ENCODE results near the gene PMPCB. TPM values are rescaled to one million over a fixed set of nuclear protein-coding genes. Genes with fewer than 3 reads are reported as not detected.

Gene PMPCB
- 34.9 TPM for polyA plus RNA-seq (2012; ENCODE audit: insufficient read length, low read depth)

- peak; percentile 81 for TF ChIP-seq TAF1 (IDR thresholded peaks at IDR 0.05; ENCODE audit: borderline replicate concordance, insufficient read depth, low read length)
- TF ChIP-seq POLR2AphosphoS5 (IDR thresholded peaks at IDR 0.05; ENCODE audit: low read depth, low read length): peak; percentile 83
- TF ChIP-seq SIN3A (IDR thresholded peaks at IDR 0.05; ENCODE audit: borderline replicate concordance, insufficient read depth, low read length): no peak
- TF ChIP-seq, protein P1, sequence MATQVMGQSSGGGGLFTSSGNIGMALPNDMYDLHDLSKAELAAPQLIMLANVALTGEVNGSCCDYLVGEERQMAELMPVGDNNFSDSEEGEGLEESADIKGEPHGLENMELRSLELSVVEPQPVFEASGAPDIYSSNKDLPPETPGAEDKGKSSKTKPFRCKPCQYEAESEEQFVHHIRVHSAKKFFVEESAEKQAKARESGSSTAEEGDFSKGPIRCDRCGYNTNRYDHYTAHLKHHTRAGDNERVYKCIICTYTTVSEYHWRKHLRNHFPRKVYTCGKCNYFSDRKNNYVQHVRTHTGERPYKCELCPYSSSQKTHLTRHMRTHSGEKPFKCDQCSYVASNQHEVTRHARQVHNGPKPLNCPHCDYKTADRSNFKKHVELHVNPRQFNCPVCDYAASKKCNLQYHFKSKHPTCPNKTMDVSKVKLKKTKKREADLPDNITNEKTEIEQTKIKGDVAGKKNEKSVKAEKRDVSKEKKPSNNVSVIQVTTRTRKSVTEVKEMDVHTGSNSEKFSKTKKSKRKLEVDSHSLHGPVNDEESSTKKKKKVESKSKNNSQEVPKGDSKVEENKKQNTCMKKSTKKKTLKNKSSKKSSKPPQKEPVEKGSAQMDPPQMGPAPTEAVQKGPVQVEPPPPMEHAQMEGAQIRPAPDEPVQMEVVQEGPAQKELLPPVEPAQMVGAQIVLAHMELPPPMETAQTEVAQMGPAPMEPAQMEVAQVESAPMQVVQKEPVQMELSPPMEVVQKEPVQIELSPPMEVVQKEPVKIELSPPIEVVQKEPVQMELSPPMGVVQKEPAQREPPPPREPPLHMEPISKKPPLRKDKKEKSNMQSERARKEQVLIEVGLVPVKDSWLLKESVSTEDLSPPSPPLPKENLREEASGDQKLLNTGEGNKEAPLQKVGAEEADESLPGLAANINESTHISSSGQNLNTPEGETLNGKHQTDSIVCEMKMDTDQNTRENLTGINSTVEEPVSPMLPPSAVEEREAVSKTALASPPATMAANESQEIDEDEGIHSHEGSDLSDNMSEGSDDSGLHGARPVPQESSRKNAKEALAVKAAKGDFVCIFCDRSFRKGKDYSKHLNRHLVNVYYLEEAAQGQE (IDR thresholded peaks at IDR 0.05; ENCODE audit: insufficient read depth in 1 of 2, low read depth in 2 of 2, low read length in 2 of 2): no peak
- TF ChIP-seq FOXP2 (optimal IDR thresholded peaks at IDR 0.05; ENCODE audit: borderline replicate concordance, extremely low read depth, extremely low read length, insufficient read depth): peak; percentile 57
Measured at GRCh38 chr7:103296901-103297836, at the start of gene PMPCB. Gene PMPCB, plus strand, starts transcription at chr7:103297435. Its CDS starts 25 bp downstream, at chr7:103297460.

DNA sequence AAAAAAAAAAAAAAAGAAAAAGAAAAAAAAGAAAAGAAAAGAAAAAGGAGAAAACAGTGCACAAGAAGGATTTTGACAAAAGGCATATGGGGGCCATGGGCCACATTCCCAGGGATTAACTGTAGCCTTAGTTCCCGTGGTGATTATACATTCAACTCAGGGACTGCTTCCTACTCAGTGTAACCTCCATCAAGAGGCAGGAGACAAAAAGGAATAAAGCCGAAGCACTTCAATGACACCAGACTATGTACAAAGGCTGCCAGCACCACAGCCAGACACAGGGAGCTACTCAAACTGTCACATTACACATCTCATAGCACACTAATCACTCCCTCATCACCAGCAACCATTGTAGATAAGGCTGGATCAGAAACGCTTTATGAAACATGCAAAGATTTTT, 5.1 kb upstream of the PMPCB start:
- TF ChIP-seq POLR2AphosphoS5 (IDR thresholded peaks at IDR 0.05; ENCODE audit: low read depth, low read length): no peak
- TF ChIP-seq SIN3A (IDR thresholded peaks at IDR 0.05; ENCODE audit: borderline replicate concordance, insufficient read depth, low read length): no peak
- TF ChIP-seq, protein P1 (IDR thresholded peaks at IDR 0.05; ENCODE audit: insufficient read depth in 1 of 2, low read depth in 2 of 2, low read length in 2 of 2): no peak
- TF ChIP-seq FOXP2 (optimal IDR thresholded peaks at IDR 0.05; ENCODE audit: borderline replicate concordance, extremely low read depth, extremely low read length, insufficient read depth): no peak
- no peak for TF ChIP-seq TAF1 (IDR thresholded peaks at IDR 0.05; ENCODE audit: borderline replicate concordance, insufficient read depth, low read length)

GRCh38 chr7:103293526-103293925, 3.7 kb upstream of the PMPCB start:
- TF ChIP-seq, protein P1 (IDR thresholded peaks at IDR 0.05; ENCODE audit: insufficient read depth in 1 of 2, low read depth in 2 of 2, low read length in 2 of 2): no peak
- TF ChIP-seq POLR2AphosphoS5 (IDR thresholded peaks at IDR 0.05; ENCODE audit: low read depth, low read length): no peak
- TF ChIP-seq TAF1 (IDR thresholded peaks at IDR 0.05; ENCODE audit: borderline replicate concordance, insufficient read depth, low read length): no peak
- no peak for TF ChIP-seq SIN3A (IDR thresholded peaks at IDR 0.05; ENCODE audit: borderline replicate concordance, insufficient read depth, low read length)
- no peak for TF ChIP-seq FOXP2 (optimal IDR thresholded peaks at IDR 0.05; ENCODE audit: borderline replicate concordance, extremely low read depth, extremely low read length, insufficient read depth)

GRCh38 chr7:103297837-103298179, 573 bp downstream of the PMPCB start:
- TF ChIP-seq SIN3A (IDR thresholded peaks at IDR 0.05; ENCODE audit: borderline replicate concordance, insufficient read depth, low read length) (no peak), TAF1 (IDR thresholded peaks at IDR 0.05; ENCODE audit: borderline replicate concordance, insufficient read depth, low read length) (no peak), FOXP2 (optimal IDR thresholded peaks at IDR 0.05; ENCODE audit: borderline replicate concordance, extremely low read depth, extremely low read length, insufficient read depth) (no peak), POLR2AphosphoS5 (IDR thresholded peaks at IDR 0.05; ENCODE audit: low read depth, low read length) (no peak)
- TF ChIP-seq, protein P1 (IDR thresholded peaks at IDR 0.05; ENCODE audit: insufficient read depth in 1 of 2, low read depth in 2 of 2, low read length in 2 of 2): no peak

Measured in PFSK-1 (cell line).